MM.1S (cell line): ENCODE results near the gene SRRM2.

Source experiments
- CTCF ChIP-seq: fragments of 300-600 bp; sonication (generic); IDR thresholded peaks from 2 replicates; pipeline ENCODE4 v1.5.1; 2016; ENCODE audit warnings: antibody characterized with exemption, low read length, mixed read lengths
- EZH2 ChIP-seq: fragments of 300-600 bp; sonication (generic); optimal IDR thresholded peaks from 2 replicates; pipeline ENCODE3; 2017; ENCODE audit warnings: low read depth, mild to moderate bottlenecking, antibody characterized with exemption, low read length, mixed read lengths
- EZH2phosphoT487 ChIP-seq: fragments of 300-600 bp; sonication (generic); IDR thresholded peaks from 2 replicates; pipeline ENCODE4 v1.6.1; 2018; ENCODE audit warnings: antibody characterized with exemption, low read length

- no peak for TF ChIP-seq CTCF
- TF ChIP-seq EZH2: no peak
- TF ChIP-seq EZH2phosphoT487: no peak
Measured at GRCh38 chr16:2753733-2754020, 1.2 kb downstream of the SRRM2 start.
